Measurements from ENCODE around the gene BRINP1.

Gene BRINP1

GRCh38 chr9:119412399-119412798 lies 43.2 kb upstream of the BRINP1 start:
- Histone ChIP-seq H3K27me3 (ENCODE audit: insufficient read depth, poor library complexity, severe bottlenecking) (no peaks in the 10 kb centered on the region), H3K4me3 (replicated peaks; ENCODE audit: insufficient read depth, low read length) (no peak overlapping the region), H3K27ac (replicated peaks) (no peak overlapping the region)
- TF ChIP-seq REST (IDR thresholded peaks at IDR 0.05; ENCODE audit: insufficient replicate concordance, low read depth) (no peak), SPI1 (IDR thresholded peaks at IDR 0.05; ENCODE audit: borderline replicate concordance, low read depth) (no peak), GABPA (IDR thresholded peaks at IDR 0.05; ENCODE audit: low read depth) (no peak), CTCF (IDR thresholded peaks at IDR 0.05; ENCODE audit: insufficient read depth, low read length) (no peak), POLR2AphosphoS5 (IDR thresholded peaks at IDR 0.05; ENCODE audit: low read depth) (no peak)
- DNase-seq (ENCODE audit: low read depth in 1 of 2, low spot score in 1 of 2): no peak

GRCh38 chr9:119409552-119409951 lies 40.3 kb upstream of the BRINP1 start:
- no peak for DNase-seq (ENCODE audit: low read depth in 1 of 2, low spot score in 1 of 2)
- no peak overlapping the region for H3K4me3 ChIP-seq (replicated peaks; ENCODE audit: insufficient read depth, low read length)
- no peak for TF ChIP-seq REST (IDR thresholded peaks at IDR 0.05; ENCODE audit: insufficient replicate concordance, low read depth)
- no peak for TF ChIP-seq SPI1 (IDR thresholded peaks at IDR 0.05; ENCODE audit: borderline replicate concordance, low read depth)
- TF ChIP-seq CTCF (IDR thresholded peaks at IDR 0.05; ENCODE audit: insufficient read depth, low read length): no peak
- TF ChIP-seq POLR2AphosphoS5 (IDR thresholded peaks at IDR 0.05; ENCODE audit: low read depth): no peak
- no peak for TF ChIP-seq GABPA (IDR thresholded peaks at IDR 0.05; ENCODE audit: low read depth)
- H3K27me3 ChIP-seq (ENCODE audit: insufficient read depth, poor library complexity, severe bottlenecking): no peaks in the 10 kb centered on the region
- no peak overlapping the region for H3K27ac ChIP-seq (replicated peaks)

- Histone ChIP-seq H3K27me3 (ENCODE audit: insufficient read depth, poor library complexity, severe bottlenecking) (no peaks in the 10 kb centered on the region), H3K27ac (replicated peaks) (no peak overlapping the region), H3K4me3 (replicated peaks; ENCODE audit: insufficient read depth, low read length) (no peak overlapping the region)
- DNase-seq (ENCODE audit: low read depth in 1 of 2, low spot score in 1 of 2): no peak
- TF ChIP-seq POLR2AphosphoS5 (IDR thresholded peaks at IDR 0.05; ENCODE audit: low read depth): no peak
- TF ChIP-seq SPI1 (IDR thresholded peaks at IDR 0.05; ENCODE audit: borderline replicate concordance, low read depth): no peak
- no peak for TF ChIP-seq GABPA (IDR thresholded peaks at IDR 0.05; ENCODE audit: low read depth)
- TF ChIP-seq REST (IDR thresholded peaks at IDR 0.05; ENCODE audit: insufficient replicate concordance, low read depth): no peak
- TF ChIP-seq CTCF (IDR thresholded peaks at IDR 0.05; ENCODE audit: insufficient read depth, low read length): no peak
Measured at GRCh38 chr9:119400606-119401005, 31.4 kb upstream of the BRINP1 start.

Measured in HL-60 (cell line).